ENCODE data around the gene CRACR2B. TPM values are rescaled to one million over a fixed set of nuclear protein-coding genes. Genes with fewer than 3 reads are reported as not detected.

The CRACR2B gene
- total and polyA plus RNA-seq, 2 of the 8 experiments (the other 6 are each of a cell fraction or from before 2014, with no cell fraction given), result 18.2 to 26.4 TPM

DNA sequence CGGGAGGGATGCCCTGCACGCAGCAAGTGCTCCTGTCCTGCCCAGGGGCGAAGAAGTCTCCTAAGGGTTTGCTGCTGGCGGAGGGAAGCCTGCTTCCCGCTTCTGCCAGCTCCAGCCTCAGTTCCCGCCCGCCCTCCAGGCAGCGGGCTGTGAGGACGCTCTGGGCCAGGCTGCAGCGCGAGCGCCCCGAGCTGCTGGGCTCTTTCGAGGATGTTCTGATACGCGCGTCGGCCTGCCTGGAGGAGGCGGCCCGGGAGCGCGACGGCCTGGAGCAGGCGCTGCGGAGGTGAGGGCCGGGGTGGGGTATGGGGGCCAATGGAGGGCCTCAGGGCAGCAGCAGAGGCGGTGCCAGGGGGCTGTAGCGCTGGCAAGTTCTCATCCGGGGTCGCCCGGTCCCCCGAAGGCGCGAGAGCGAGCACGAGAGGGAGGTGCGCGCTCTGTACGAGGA, 2.2 kb downstream of the CRACR2B start (continued):
- TF ChIP-seq POLR2AphosphoS5 (IDR thresholded peaks at IDR 0.05; ENCODE audit: low read depth, low read length), result no peak

All from H1 (cell line).